ENCODE data around the gene MSH4.
"Not testable (repeated sequence)": the region's sequence is repeated elsewhere in the genome, so short reads cannot be mapped to it uniquely, and the experiment has no call there.

MSH4 gene

GRCh38 chr1:75943037-75943436 lies 146.4 kb downstream of the MSH4 start:
- not testable (repeated sequence) for DNase-seq (ENCODE audit: low spot score)

GRCh38 chr1:75950176-75950575 lies 153.5 kb downstream of the MSH4 start:
- no peak for DNase-seq (ENCODE audit: low spot score)

- no peak for DNase-seq (ENCODE audit: low spot score)
Measured at GRCh38 chr1:75952016-75952415, 155.3 kb downstream of the MSH4 start.

- DNase-seq (ENCODE audit: low spot score), result no peak
Measured at GRCh38 chr1:75953461-75953860, 156.8 kb downstream of the MSH4 start.

- DNase-seq (ENCODE audit: low spot score), result no peak
Measured at GRCh38 chr1:75954586-75954985, 157.9 kb downstream of the MSH4 start.

Measured in ecto neural progenitor cell (in vitro differentiated cells).